ENCODE results near the gene TAPT1. TPM values are rescaled to one million over a fixed set of nuclear protein-coding genes. Genes with fewer than 3 reads are reported as not detected.

Gene TAPT1
- total RNA-seq, 1 experiment from 2014 or later = 39.1 TPM

GRCh38 chr4:16117164-16117563 is 109.1 kb downstream of the TAPT1 start:
- Histone ChIP-seq H2AFZ (ENCODE audit: low read length) (no peak overlapping the region), H3K9me2 (replicated peaks; ENCODE audit: insufficient read depth, low read length) (no peaks in the 10 kb centered on the region), H3K9ac (ENCODE audit: low read length) (no peak overlapping the region), H3K79me2 (ENCODE audit: low read length) (no peaks in the 10 kb centered on the region), H4K20me1 (ENCODE audit: insufficient read depth, low read depth, low read length) (no peaks in the 10 kb centered on the region), H3K9me3 (ENCODE audit: low read length) (no peaks in the 10 kb centered on the region), H3K4me1 (ENCODE audit: low read length) (peaks cover 6% of the 10 kb centered on the region), H3K4me3 (ENCODE audit: low read length) (no peak overlapping the region), H3K27ac (ENCODE audit: low read length) (no peak overlapping the region), H3K27me3 (ENCODE audit: low read length) (no peaks in the 10 kb centered on the region; the same call in 1 of the 2 replicates), H3K36me3 (ENCODE audit: insufficient read depth, low read length) (no peaks in the 10 kb centered on the region), H3K4me2 (ENCODE audit: low read depth, low read length, poor library complexity, severe bottlenecking) (no peak overlapping the region)
- DNase-seq = no peak

- Histone ChIP-seq H3K27ac (ENCODE audit: low read length) (no peak overlapping the region), H3K27me3 (ENCODE audit: low read length) (no peaks in the 10 kb centered on the region; the same call in 1 of the 2 replicates), H4K20me1 (ENCODE audit: insufficient read depth, low read depth, low read length) (no peaks in the 10 kb centered on the region), H3K9ac (ENCODE audit: low read length) (no peak overlapping the region), H3K79me2 (ENCODE audit: low read length) (no peaks in the 10 kb centered on the region), H3K4me3 (ENCODE audit: low read length) (no peak overlapping the region), H3K9me3 (ENCODE audit: low read length) (no peaks in the 10 kb centered on the region), H3K9me2 (replicated peaks; ENCODE audit: insufficient read depth, low read length) (no peaks in the 10 kb centered on the region), H2AFZ (ENCODE audit: low read length) (no peak overlapping the region), H3K36me3 (ENCODE audit: insufficient read depth, low read length) (no peaks in the 10 kb centered on the region), H3K4me2 (ENCODE audit: low read depth, low read length, poor library complexity, severe bottlenecking) (no peak overlapping the region), H3K4me1 (ENCODE audit: low read length) (peaks cover 6% of the 10 kb centered on the region)
- DNase-seq = no peak
These were observed 109.7 kb downstream of the TAPT1 start for GRCh38 chr4:16116493-16116990.

- H3K4me2 ChIP-seq (ENCODE audit: low read depth, low read length, poor library complexity, severe bottlenecking) = no peak overlapping the region
- no peaks in the 10 kb centered on the region for H4K20me1 ChIP-seq (ENCODE audit: insufficient read depth, low read depth, low read length)
- H3K4me1 ChIP-seq (ENCODE audit: low read length) = peaks cover 6% of the 10 kb centered on the region
- no peaks in the 10 kb centered on the region; the same call in 1 of the 2 replicates for H3K27me3 ChIP-seq (ENCODE audit: low read length)
- H3K27ac ChIP-seq (ENCODE audit: low read length) = no peak overlapping the region
- no peak for DNase-seq
- H3K9me3 ChIP-seq (ENCODE audit: low read length) = no peaks in the 10 kb centered on the region
- no peaks in the 10 kb centered on the region for H3K9me2 ChIP-seq (replicated peaks; ENCODE audit: insufficient read depth, low read length)
- H2AFZ ChIP-seq (ENCODE audit: low read length) = no peak overlapping the region
- H3K79me2 ChIP-seq (ENCODE audit: low read length) = no peaks in the 10 kb centered on the region
- H3K36me3 ChIP-seq (ENCODE audit: insufficient read depth, low read length) = no peaks in the 10 kb centered on the region
- no peak overlapping the region for H3K9ac ChIP-seq (ENCODE audit: low read length)
- H3K4me3 ChIP-seq (ENCODE audit: low read length) = no peak overlapping the region
These were observed 110.3 kb downstream of the TAPT1 start for GRCh38 chr4:16116019-16116418.

GRCh38 chr4:16114546-16114945 is 111.7 kb downstream of the TAPT1 start:
- no peaks in the 10 kb centered on the region for H3K27me3 ChIP-seq (ENCODE audit: low read length)
- no peak overlapping the region for H3K9ac ChIP-seq (ENCODE audit: low read length)
- H3K36me3 ChIP-seq (ENCODE audit: insufficient read depth, low read length) = no peaks in the 10 kb centered on the region
- H3K9me3 ChIP-seq (ENCODE audit: low read length) = no peaks in the 10 kb centered on the region
- no peaks in the 10 kb centered on the region for H3K9me2 ChIP-seq (replicated peaks; ENCODE audit: insufficient read depth, low read length)
- H3K4me1 ChIP-seq (ENCODE audit: low read length) = peaks cover 6% of the 10 kb centered on the region
- no peak overlapping the region for H2AFZ ChIP-seq (ENCODE audit: low read length)
- no peak overlapping the region for H3K27ac ChIP-seq (ENCODE audit: low read length)
- no peaks in the 10 kb centered on the region for H4K20me1 ChIP-seq (ENCODE audit: insufficient read depth, low read depth, low read length)
- H3K4me2 ChIP-seq (ENCODE audit: low read depth, low read length, poor library complexity, severe bottlenecking) = no peak overlapping the region
- no peak for DNase-seq
- no peak overlapping the region for H3K4me3 ChIP-seq (ENCODE audit: low read length)
- H3K79me2 ChIP-seq (ENCODE audit: low read length) = no peaks in the 10 kb centered on the region

GRCh38 chr4:16113741-16114140 is 112.5 kb downstream of the TAPT1 start:
- Histone ChIP-seq H3K36me3 (ENCODE audit: insufficient read depth, low read length) (no peaks in the 10 kb centered on the region), H4K20me1 (ENCODE audit: insufficient read depth, low read depth, low read length) (no peaks in the 10 kb centered on the region), H2AFZ (ENCODE audit: low read length) (no peak overlapping the region), H3K4me3 (ENCODE audit: low read length) (no peak overlapping the region), H3K27ac (ENCODE audit: low read length) (no peak overlapping the region), H3K9me2 (replicated peaks; ENCODE audit: insufficient read depth, low read length) (no peaks in the 10 kb centered on the region), H3K9me3 (ENCODE audit: low read length) (no peaks in the 10 kb centered on the region), H3K9ac (ENCODE audit: low read length) (no peak overlapping the region), H3K4me1 (ENCODE audit: low read length) (peaks cover 6% of the 10 kb centered on the region), H3K4me2 (ENCODE audit: low read depth, low read length, poor library complexity, severe bottlenecking) (no peak overlapping the region), H3K79me2 (ENCODE audit: low read length) (no peaks in the 10 kb centered on the region), H3K27me3 (ENCODE audit: low read length) (no peaks in the 10 kb centered on the region)
- DNase-seq = no peak

- Histone ChIP-seq H3K9me3 (ENCODE audit: low read length) (no peaks in the 10 kb centered on the region), H3K4me3 (ENCODE audit: low read length) (no peak overlapping the region), H4K20me1 (ENCODE audit: insufficient read depth, low read depth, low read length) (no peaks in the 10 kb centered on the region), H3K27ac (ENCODE audit: low read length) (no peak overlapping the region), H3K4me1 (ENCODE audit: low read length) (peaks cover 5% of the 10 kb centered on the region), H2AFZ (ENCODE audit: low read length) (no peak overlapping the region), H3K79me2 (ENCODE audit: low read length) (no peaks in the 10 kb centered on the region), H3K9ac (ENCODE audit: low read length) (no peak overlapping the region), H3K36me3 (ENCODE audit: insufficient read depth, low read length) (no peaks in the 10 kb centered on the region), H3K9me2 (replicated peaks; ENCODE audit: insufficient read depth, low read length) (no peaks in the 10 kb centered on the region), H3K27me3 (ENCODE audit: low read length) (no peaks in the 10 kb centered on the region), H3K4me2 (ENCODE audit: low read depth, low read length, poor library complexity, severe bottlenecking) (no peak overlapping the region)
- DNase-seq = no peak
These were observed 114.7 kb downstream of the TAPT1 start for GRCh38 chr4:16111533-16111932.

GRCh38 chr4:16110661-16111290 is 115.5 kb downstream of the TAPT1 start:
- no peaks in the 10 kb centered on the region for H3K9me3 ChIP-seq (ENCODE audit: low read length)
- H2AFZ ChIP-seq (ENCODE audit: low read length) = no peak overlapping the region
- H3K79me2 ChIP-seq (ENCODE audit: low read length) = no peaks in the 10 kb centered on the region
- no peak overlapping the region for H3K4me3 ChIP-seq (ENCODE audit: low read length)
- H3K27ac ChIP-seq (ENCODE audit: low read length) = no peak overlapping the region
- H3K4me1 ChIP-seq (ENCODE audit: low read length) = no peaks in the 10 kb centered on the region
- H3K4me2 ChIP-seq (ENCODE audit: low read depth, low read length, poor library complexity, severe bottlenecking) = no peak overlapping the region
- no peak for DNase-seq
- no peaks in the 10 kb centered on the region for H3K36me3 ChIP-seq (ENCODE audit: insufficient read depth, low read length)
- no peaks in the 10 kb centered on the region for H4K20me1 ChIP-seq (ENCODE audit: insufficient read depth, low read depth, low read length)
- H3K9me2 ChIP-seq (replicated peaks; ENCODE audit: insufficient read depth, low read length) = no peaks in the 10 kb centered on the region
- no peak overlapping the region for H3K9ac ChIP-seq (ENCODE audit: low read length)
- no peaks in the 10 kb centered on the region for H3K27me3 ChIP-seq (ENCODE audit: low read length)
